NCI-H524 treated with DMSO at 0.1 percent for 48 hours (cell line): ENCODE data around the gene LRP4.
"Not testable (repeated sequence)": the region's sequence is repeated elsewhere in the genome, so short reads cannot be mapped to it uniquely, and the experiment has no call there.

ENCODE experiments used
- DNase-seq: peaks from one replicate; lab custom pipeline; 2025; lab: John Stamatoyannopoulos, UW

The LRP4 gene

GRCh38 chr11:46927928-46928327, 9.6 kb upstream of the LRP4 start:
- not testable (repeated sequence) for DNase-seq

- DNase-seq, result no peak
These were observed 2.4 kb upstream of the LRP4 start for GRCh38 chr11:46920755-46921154.

- no peak for DNase-seq
These were observed 601 bp upstream of the LRP4 start for GRCh38 chr11:46918788-46919513.

GRCh38 chr11:46917762-46918082, 628 bp downstream of the LRP4 start:
- no peak for DNase-seq

- no peak for DNase-seq
These were observed 1.1 kb downstream of the LRP4 start for GRCh38 chr11:46917109-46917761.

GRCh38 chr11:46916286-46917108, 1.9 kb downstream of the LRP4 start:
- DNase-seq, result no peak

- DNase-seq, result no peak
These were observed 3.4 kb downstream of the LRP4 start for GRCh38 chr11:46914910-46915309.

GRCh38 chr11:46914363-46914762, 4.0 kb downstream of the LRP4 start:
- no peak for DNase-seq

- DNase-seq, result no peak
These were observed 4.9 kb downstream of the LRP4 start for GRCh38 chr11:46913484-46913883.

GRCh38 chr11:46912526-46913150, 5.7 kb downstream of the LRP4 start:
- no peak for DNase-seq

GRCh38 chr11:46907606-46908005, 10.7 kb downstream of the LRP4 start:
- no peak for DNase-seq

- DNase-seq, result no peak
These were observed 11.7 kb downstream of the LRP4 start for GRCh38 chr11:46906609-46907041.

GRCh38 chr11:46905806-46906205, 12.5 kb downstream of the LRP4 start:
- DNase-seq, result no peak

- DNase-seq, result no peak
These were observed 14.5 kb downstream of the LRP4 start for GRCh38 chr11:46903846-46904245.

- DNase-seq, result no peak
These were observed 15.7 kb downstream of the LRP4 start for GRCh38 chr11:46902694-46903093.

- DNase-seq, result no peak
These were observed 17.2 kb downstream of the LRP4 start for GRCh38 chr11:46901156-46901555.

- DNase-seq, result no peak
These were observed 18.1 kb downstream of the LRP4 start for GRCh38 chr11:46900091-46900746.

- no peak for DNase-seq
These were observed 18.8 kb downstream of the LRP4 start for GRCh38 chr11:46899501-46900025.

- DNase-seq, result no peak
These were observed 19.8 kb downstream of the LRP4 start for GRCh38 chr11:46898396-46899095.

GRCh38 chr11:46896719-46897406, 21.5 kb downstream of the LRP4 start:
- peak; percentile 15 for DNase-seq
